Measurements from ENCODE around the gene GAS6.
"Not testable (repeated sequence)": the region's sequence is repeated elsewhere in the genome, so short reads cannot be mapped to it uniquely, and the experiment has no call there.

Gene GAS6

GRCh38 chr13:113806104-113806471 is 57.8 kb downstream of the GAS6 start:
- no peak for DNase-seq (ENCODE audit: low spot score)

- DNase-seq (ENCODE audit: low spot score): no peak
Measured at GRCh38 chr13:113805431-113806103, 58.3 kb downstream of the GAS6 start.

GRCh38 chr13:113804703-113805430 is 59.0 kb downstream of the GAS6 start:
- DNase-seq (ENCODE audit: low spot score): no peak

GRCh38 chr13:113804017-113804702 is 59.7 kb downstream of the GAS6 start:
- DNase-seq (ENCODE audit: low spot score): peak; percentile 35

GRCh38 chr13:113803409-113804016 is 60.4 kb downstream of the GAS6 start:
- no peak for DNase-seq (ENCODE audit: low spot score)

- no peak for DNase-seq (ENCODE audit: low spot score)
Measured at GRCh38 chr13:113802761-113803160, 61.1 kb downstream of the GAS6 start.

GRCh38 chr13:113802090-113802531 is 61.8 kb downstream of the GAS6 start:
- DNase-seq (ENCODE audit: low spot score): peak; percentile 91

GRCh38 chr13:113801289-113801961 is 62.5 kb downstream of the GAS6 start:
- DNase-seq (ENCODE audit: low spot score): no peak

- no peak for DNase-seq (ENCODE audit: low spot score)
Measured at GRCh38 chr13:113800576-113800926, 63.3 kb downstream of the GAS6 start.

- no peak for DNase-seq (ENCODE audit: low spot score)
Measured at GRCh38 chr13:113798200-113798811, 65.6 kb downstream of the GAS6 start.

GRCh38 chr13:113796964-113797676 is 66.8 kb downstream of the GAS6 start:
- no peak for DNase-seq (ENCODE audit: low spot score)

GRCh38 chr13:113796211-113796963 is 67.5 kb downstream of the GAS6 start:
- DNase-seq (ENCODE audit: low spot score): no peak

- not testable (repeated sequence) for DNase-seq (ENCODE audit: low spot score)
Measured at GRCh38 chr13:113795362-113795761, 68.5 kb downstream of the GAS6 start.

- DNase-seq (ENCODE audit: low spot score): no peak
Measured at GRCh38 chr13:113794764-113795173, 69.1 kb downstream of the GAS6 start.

GRCh38 chr13:113794086-113794485 is 69.8 kb downstream of the GAS6 start:
- no peak for DNase-seq (ENCODE audit: low spot score)

GRCh38 chr13:113793718-113794085 is 70.2 kb downstream of the GAS6 start:
- DNase-seq (ENCODE audit: low spot score): no peak

GRCh38 chr13:113792886-113793717 is 70.8 kb downstream of the GAS6 start:
- no peak for DNase-seq (ENCODE audit: low spot score)

- DNase-seq (ENCODE audit: low spot score): no peak
Measured at GRCh38 chr13:113792236-113792770, 71.6 kb downstream of the GAS6 start.

GRCh38 chr13:113791761-113792160 is 72.1 kb downstream of the GAS6 start:
- DNase-seq (ENCODE audit: low spot score): no peak

Data from AG08395 (cell line).